ENCODE results near the gene NOTCH1.

Gene NOTCH1

GRCh38 chr9:136531904-136532798 lies 13.7 kb downstream of the NOTCH1 start:
- no peak for DNase-seq (ENCODE audit: low spot score)

GRCh38 chr9:136531186-136531903 lies 14.5 kb downstream of the NOTCH1 start:
- no peak for DNase-seq (ENCODE audit: low spot score)

GRCh38 chr9:136530461-136531089 lies 15.3 kb downstream of the NOTCH1 start:
- DNase-seq (ENCODE audit: low spot score) = no peak

DNA sequence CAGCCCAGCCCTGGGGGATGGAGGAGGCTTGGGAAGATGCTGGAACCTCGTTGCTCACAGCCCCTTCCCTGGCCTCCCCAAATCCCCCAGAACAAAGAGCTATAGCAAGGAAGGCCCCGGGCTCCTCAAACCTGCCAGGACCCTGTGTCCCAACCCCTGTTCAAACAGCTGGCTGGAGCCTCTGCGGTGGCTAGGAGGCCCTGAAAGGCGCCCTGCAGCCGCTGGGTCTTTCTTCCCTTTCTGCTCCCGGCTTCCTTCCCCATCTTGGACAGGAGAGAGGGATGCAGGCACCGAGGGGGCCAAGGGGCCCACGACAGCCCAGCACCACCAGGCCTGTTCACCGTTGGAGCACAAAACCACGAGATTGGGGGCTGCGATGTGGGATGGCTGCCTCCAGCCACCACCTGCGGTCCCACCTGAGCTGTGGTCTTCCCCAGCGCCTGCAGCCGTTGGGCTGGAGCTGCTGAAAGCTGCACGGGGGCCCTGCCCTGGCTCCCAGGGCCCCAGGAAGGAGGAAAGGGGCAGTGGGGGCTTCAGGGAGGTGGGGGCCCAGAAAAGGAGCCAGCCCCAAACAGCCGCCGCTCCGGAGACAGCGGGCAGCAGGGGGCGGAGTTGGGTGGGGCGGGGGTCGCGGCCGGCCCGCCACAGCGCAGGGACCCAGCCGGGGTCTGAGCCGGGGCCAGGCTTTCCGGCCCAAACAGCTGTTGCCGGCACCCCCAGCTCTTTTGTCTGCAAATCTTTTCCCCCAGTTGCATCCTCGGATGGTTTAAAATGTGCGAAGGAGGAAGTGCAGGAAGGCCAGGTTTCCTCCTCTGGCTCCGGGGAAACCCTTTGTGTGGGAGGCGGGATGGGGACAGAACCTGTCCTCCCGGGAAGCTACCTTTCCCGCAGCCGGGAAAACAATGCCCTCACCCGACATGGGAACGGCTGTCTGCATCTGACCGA lies 16.1 kb downstream of the NOTCH1 start:
- DNase-seq (ENCODE audit: low spot score) = no peak

DNA sequence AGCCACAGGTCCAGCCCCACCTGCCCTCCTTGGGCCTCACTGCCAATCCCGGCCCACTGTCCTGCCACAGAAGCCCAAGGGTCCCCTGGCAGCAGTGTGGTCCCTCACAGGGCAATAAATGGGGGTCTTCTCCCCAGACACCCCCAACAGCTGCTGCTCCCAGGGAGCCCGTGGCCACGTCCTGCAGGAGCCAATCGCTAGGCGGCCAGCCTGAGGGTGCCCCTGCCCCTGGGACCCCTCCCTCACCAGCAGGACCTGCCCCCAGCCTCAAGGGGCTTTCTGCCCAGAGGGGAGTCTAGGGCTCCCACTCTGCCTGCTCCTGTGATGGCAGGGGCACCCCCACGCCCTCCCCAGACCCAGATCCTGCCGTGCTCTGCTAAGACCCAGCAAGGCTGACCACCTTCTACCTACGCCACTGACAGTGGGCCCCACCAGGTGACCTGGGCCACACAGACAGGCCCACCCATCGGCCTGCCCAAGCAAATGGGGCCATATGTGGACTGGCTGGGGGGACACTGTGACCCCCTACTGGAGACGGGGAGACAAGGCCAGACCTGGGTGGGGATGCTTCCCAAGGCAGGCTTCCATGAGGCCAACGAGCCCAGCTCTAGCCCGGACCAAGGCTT lies 17.0 kb downstream of the NOTCH1 start:
- DNase-seq (ENCODE audit: low spot score) = no peak

GRCh38 chr9:136527721-136528710 lies 17.8 kb downstream of the NOTCH1 start:
- DNase-seq (ENCODE audit: low spot score) = no peak

DNA sequence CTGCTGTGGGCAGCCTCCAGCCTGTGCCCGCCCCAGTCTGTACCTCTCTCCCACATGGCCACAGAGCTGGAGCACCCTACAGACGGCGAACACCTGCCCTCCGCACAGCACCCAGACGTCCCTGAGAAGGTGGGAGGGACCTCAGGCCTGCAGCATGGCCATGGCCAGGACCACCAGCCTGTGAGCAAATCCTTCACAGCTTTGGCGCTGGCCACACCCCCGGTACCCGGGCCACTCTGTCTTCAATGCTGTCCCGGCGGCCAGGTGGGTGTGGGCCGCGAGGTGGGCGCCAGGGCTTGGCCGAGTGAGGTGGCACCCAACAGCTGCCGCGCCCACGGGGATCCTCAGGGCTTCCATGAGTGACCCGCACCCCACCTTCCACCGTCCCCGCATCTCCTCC lies 18.7 kb downstream of the NOTCH1 start:
- DNase-seq (ENCODE audit: low spot score) = no peak

DNA sequence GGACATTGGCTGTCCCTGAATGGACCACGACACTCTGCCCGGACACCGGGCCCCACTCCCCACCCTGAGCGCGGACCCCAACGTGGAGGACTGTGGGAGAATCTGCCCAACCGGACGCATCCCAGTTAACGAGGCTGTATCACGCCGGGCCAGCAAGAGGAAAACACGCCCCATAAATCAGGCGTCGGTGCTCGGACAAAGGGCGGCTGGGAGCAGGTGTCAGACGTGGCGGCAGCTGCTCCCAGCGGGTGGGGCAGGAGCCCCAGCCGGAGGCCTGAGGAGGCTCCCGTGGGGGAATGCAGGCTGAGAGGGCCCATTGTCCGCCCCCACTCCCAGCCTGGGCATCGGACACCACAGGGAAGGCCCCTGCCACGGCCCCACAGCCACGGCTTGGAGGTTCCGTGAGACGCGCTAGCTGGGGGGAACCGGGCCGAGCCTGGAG lies 19.2 kb downstream of the NOTCH1 start:
- DNase-seq (ENCODE audit: low spot score) = peak; percentile 82

- peak; percentile 97 for DNase-seq (ENCODE audit: low spot score)
Observed at GRCh38 chr9:136525841-136526499, 19.9 kb downstream of the NOTCH1 start.

DNA sequence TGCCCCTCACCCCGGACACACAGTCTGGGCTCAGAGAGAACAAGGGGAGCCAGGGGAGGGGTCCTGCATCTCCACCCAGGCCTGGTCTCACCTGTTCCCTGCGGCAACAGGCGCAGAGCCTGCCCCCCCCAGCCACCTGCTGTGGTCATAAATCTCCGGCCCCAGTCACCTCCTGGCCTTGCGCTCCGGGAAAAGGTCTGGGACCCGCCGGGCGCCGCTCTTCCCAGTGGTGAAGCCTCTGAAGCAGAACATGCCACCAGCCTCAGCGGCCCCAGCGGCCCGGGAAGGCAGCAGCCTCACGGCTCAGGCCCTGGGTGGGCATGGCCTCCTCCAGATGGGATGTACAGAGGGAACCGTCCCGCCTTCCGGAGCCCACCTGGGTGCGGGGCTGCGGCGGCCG lies 20.6 kb downstream of the NOTCH1 start:
- no peak for DNase-seq (ENCODE audit: low spot score)

- DNase-seq (ENCODE audit: low spot score) = no peak
Observed at GRCh38 chr9:136522314-136523237, 23.3 kb downstream of the NOTCH1 start.

- DNase-seq (ENCODE audit: low spot score) = no peak
Observed at GRCh38 chr9:136521537-136521936, 24.3 kb downstream of the NOTCH1 start.

DNA sequence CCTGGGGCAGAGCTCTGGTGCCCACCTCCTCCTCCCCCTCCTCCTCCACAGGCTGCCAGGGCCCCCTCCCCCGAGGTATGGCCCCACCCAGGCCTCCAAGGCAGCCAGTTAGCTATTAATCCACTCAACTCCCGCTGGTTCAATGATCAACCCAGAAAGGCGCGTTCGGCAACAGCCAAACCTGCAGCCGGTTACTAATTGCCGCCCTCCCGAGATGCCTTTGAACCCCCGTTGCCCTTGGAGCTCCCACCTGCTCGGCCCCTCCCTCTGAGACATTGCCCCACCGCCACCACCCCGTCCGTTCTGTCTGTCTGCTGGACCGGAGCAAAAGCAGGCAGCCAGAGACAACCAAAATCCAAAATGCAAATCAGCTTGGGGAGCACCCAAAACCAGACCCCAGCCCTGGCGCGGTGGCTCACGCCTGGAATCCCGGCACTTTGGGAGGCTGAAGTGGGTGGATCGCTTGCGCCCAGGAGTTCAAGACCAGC lies 25.8 kb downstream of the NOTCH1 start:
- no peak for DNase-seq (ENCODE audit: low spot score)

GRCh38 chr9:136519263-136520052 lies 26.4 kb downstream of the NOTCH1 start:
- no peak for DNase-seq (ENCODE audit: low spot score)

- no peak for DNase-seq (ENCODE audit: low spot score)
Observed at GRCh38 chr9:136518623-136519022, 27.2 kb downstream of the NOTCH1 start.

DNA sequence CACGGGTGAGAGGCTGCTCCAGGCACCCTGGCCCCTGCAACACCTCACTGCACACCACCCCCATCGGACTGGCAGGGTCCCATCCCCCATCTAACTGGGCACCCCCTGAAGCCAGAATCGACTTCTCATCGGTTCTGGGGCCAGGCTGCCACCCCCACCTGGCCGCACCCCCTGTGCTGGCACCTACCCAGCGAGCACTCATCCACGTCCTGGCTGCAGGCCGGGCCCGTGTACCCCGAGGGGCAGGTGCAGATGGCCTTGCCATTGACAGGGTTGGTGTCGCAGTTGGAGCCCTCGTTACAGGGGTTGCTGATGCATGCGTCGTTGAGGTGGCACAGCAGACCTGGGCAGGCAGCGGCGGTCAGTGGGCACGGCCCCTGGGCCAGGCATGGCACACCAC lies 27.9 kb downstream of the NOTCH1 start:
- DNase-seq (ENCODE audit: low spot score) = no peak

Data from pons (tissue), 1 donor.